NCI-H2171 treated with DMSO at 0.1 percent for 48 hours (cell line): ENCODE results near the gene C5orf15.
"Not testable (repeated sequence)": the region's sequence is repeated elsewhere in the genome, so short reads cannot be mapped to it uniquely, and the experiment has no call there.

Source experiments
- DNase-seq: peaks from one replicate; lab custom pipeline; 2025; lab: John Stamatoyannopoulos, UW

Gene C5orf15

GRCh38 chr5:133937628-133938027 lies 30.8 kb downstream of the C5orf15 start:
- not testable (repeated sequence) for DNase-seq

- DNase-seq: no peak
Observed at GRCh38 chr5:133936651-133937015, 31.8 kb downstream of the C5orf15 start.

- DNase-seq: not testable (repeated sequence)
Observed at GRCh38 chr5:133935991-133936650, 32.3 kb downstream of the C5orf15 start.

GRCh38 chr5:133935667-133935940 lies 32.8 kb downstream of the C5orf15 start:
- no peak for DNase-seq

GRCh38 chr5:133934822-133935666 lies 33.4 kb downstream of the C5orf15 start:
- no peak for DNase-seq

GRCh38 chr5:133934311-133934710 lies 34.1 kb downstream of the C5orf15 start:
- no peak for DNase-seq

- no peak for DNase-seq
Observed at GRCh38 chr5:133933670-133934295, 34.6 kb downstream of the C5orf15 start.

GRCh38 chr5:133933169-133933509 lies 35.3 kb downstream of the C5orf15 start:
- no peak for DNase-seq

- no peak for DNase-seq
Observed at GRCh38 chr5:133932441-133933168, 35.8 kb downstream of the C5orf15 start.

GRCh38 chr5:133931546-133931945 lies 36.9 kb downstream of the C5orf15 start:
- no peak for DNase-seq

- DNase-seq: no peak
Observed at GRCh38 chr5:133930813-133931090, 37.7 kb downstream of the C5orf15 start.

- no peak for DNase-seq
Observed at GRCh38 chr5:133930061-133930812, 38.2 kb downstream of the C5orf15 start.

GRCh38 chr5:133928587-133929393 lies 39.6 kb downstream of the C5orf15 start:
- no peak for DNase-seq

GRCh38 chr5:133927300-133928180 lies 40.9 kb downstream of the C5orf15 start:
- DNase-seq: no peak

- DNase-seq: peak; percentile 74
Observed at GRCh38 chr5:133926489-133927299, 41.7 kb downstream of the C5orf15 start.

GRCh38 chr5:133925866-133926488 lies 42.4 kb downstream of the C5orf15 start:
- DNase-seq: no peak

GRCh38 chr5:133925269-133925668 lies 43.2 kb downstream of the C5orf15 start:
- no peak for DNase-seq

GRCh38 chr5:133924221-133924920 lies 44.1 kb downstream of the C5orf15 start:
- peak; percentile 60 for DNase-seq
